Endothelial cell of umbilical vein (primary cell): ENCODE data around the gene RNF213.

ENCODE experiments used
- CTCF ChIP-seq, 2 donors: IDR thresholded peaks; 1 replicate in 1 of 2; 2 replicates in 1 of 2; pipeline ENCODE4 v1.5.1; 2011; ENCODE audit warnings: low read length in 2 of 2, mild to moderate bottlenecking in 2 of 2, moderate library complexity in 2 of 2, control low read depth in 1 of 2, inconsistent platforms in 1 of 2, low read depth in 1 of 2; ENCODE audit not compliant: insufficient read depth in 1 of 2; ENCODE audit errors: extremely low read depth in 1 of 2
- EZH2 ChIP-seq: IDR thresholded peaks from 2 replicates; pipeline ENCODE4 v1.6.1; 2012; ENCODE audit warnings: borderline replicate concordance, low read depth, mild to moderate bottlenecking, moderate library complexity, low read length, inconsistent platforms; ENCODE audit not compliant: severe bottlenecking
- MYC ChIP-seq: IDR thresholded peaks from one replicate; pipeline ENCODE4 v1.6.1; 2011; ENCODE audit warnings: mild to moderate bottlenecking, low read depth, low read length

GRCh38 chr17:80382956-80383355, 122.3 kb downstream of the RNF213 start:
- TF ChIP-seq CTCF (IDR thresholded peaks at IDR 0.05; ENCODE audit: extremely low read depth in 1 of 2, insufficient read depth in 1 of 2, low read depth in 1 of 2, low read length in 2 of 2) (no peak), EZH2 (no peak), MYC (no peak)
